Eye (tissue), 1 donor: Measurements from ENCODE around the gene TNFRSF6B.
A peak's percentile ranks its signal among the peaks of the same experiment; 100 is the strongest.

Source experiments
- DNase-seq: peaks from one replicate; pipeline ENCODE4 v3.0.0-alpha.2; 2015

TNFRSF6B gene

DNA sequence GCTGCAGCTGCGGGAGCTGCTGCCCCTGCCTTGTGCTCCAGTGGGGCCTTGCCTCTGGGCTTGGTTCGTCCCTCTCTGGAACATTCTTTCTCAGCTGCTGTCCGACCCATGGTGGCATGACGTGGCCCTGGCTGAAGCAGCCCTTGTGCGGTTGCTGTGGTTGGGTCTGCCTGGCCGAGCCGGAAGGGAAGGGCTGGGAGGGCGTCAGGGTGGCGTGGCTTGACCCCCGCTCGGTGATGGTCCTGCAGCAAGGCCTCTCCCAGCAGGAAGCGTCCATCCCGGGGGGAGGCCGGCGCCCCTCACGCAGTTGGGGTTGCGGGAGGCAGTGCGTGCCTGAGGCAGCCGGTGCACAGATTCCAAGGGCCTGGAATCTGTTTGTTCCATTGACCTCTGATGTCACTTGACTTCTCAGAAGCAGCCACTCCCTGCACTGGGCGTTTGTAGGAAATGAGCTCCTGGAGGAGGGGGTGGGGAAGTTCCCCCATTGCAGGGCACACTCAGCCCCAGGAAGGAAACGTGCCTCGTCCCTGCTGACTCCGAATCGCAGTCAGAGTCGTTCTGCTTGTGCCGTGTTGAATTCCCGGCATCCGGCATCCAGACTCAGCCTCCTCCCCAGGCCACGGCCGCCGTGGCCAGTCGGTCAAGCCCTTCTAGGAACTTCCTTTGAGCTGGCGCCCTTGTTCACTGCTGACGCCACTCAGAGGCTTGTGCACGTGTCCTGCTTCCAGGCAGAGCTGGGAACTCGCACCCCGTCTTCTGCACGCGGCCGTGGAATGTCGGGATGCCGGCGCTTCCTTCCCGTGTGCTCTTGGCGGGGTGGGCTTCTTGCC is 9.7 kb upstream of the TNFRSF6B start:
- peak; percentile 77 for DNase-seq

GRCh38 chr20:63687419-63688178 is 8.9 kb upstream of the TNFRSF6B start:
- DNase-seq, result no peak

- DNase-seq, result no peak
These were observed 8.0 kb upstream of the TNFRSF6B start for GRCh38 chr20:63688228-63689045.

DNA sequence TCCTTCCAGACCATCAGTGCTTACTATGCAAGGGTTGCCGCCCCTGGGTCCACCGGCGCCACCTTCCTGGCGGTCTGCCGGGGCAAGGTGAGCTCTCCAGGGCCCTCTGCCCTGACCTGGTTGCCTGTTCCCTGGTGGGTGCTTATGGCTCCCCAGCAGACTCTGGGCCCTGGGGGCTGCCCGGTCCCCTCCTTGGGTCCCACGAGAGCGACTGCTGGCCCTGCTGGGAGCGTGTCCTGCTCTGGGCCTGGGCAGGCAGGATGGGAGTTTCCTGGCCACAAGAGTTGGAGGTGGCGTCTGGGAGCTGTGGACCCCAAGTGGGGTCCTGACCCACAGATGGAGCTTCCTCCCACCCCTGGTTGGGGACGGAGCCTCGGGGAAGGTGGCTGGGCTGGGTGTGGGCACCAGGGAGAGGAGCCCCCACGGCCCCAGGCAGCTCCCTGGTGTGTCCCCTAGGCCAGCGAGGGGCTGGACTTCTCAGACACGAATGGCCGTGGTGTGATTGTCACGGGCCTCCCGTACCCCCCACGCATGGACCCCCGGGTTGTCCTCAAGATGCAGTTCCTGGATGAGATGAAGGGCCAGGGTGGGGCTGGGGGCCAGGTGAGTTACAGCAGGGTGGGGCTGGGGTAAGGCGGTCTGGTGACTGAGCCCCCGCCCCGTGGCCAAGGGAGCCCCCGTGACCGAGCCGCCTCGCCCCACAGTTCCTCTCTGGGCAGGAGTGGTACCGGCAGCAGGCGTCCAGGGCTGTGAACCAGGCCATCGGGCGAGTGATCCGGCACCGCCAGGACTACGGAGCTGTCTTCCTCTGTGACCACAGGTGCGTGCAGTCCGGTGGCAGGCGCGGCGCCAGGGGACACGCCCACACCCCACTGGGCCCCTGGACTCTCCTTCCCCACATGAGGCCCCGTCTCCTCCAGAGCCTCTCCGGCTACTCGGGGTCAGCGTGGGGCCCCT is 7.1 kb upstream of the TNFRSF6B start:
- DNase-seq, result no peak

- no peak for DNase-seq
These were observed 6.2 kb upstream of the TNFRSF6B start for GRCh38 chr20:63690003-63690897.

- DNase-seq, result no peak
These were observed 5.3 kb upstream of the TNFRSF6B start for GRCh38 chr20:63690898-63691710.

DNA sequence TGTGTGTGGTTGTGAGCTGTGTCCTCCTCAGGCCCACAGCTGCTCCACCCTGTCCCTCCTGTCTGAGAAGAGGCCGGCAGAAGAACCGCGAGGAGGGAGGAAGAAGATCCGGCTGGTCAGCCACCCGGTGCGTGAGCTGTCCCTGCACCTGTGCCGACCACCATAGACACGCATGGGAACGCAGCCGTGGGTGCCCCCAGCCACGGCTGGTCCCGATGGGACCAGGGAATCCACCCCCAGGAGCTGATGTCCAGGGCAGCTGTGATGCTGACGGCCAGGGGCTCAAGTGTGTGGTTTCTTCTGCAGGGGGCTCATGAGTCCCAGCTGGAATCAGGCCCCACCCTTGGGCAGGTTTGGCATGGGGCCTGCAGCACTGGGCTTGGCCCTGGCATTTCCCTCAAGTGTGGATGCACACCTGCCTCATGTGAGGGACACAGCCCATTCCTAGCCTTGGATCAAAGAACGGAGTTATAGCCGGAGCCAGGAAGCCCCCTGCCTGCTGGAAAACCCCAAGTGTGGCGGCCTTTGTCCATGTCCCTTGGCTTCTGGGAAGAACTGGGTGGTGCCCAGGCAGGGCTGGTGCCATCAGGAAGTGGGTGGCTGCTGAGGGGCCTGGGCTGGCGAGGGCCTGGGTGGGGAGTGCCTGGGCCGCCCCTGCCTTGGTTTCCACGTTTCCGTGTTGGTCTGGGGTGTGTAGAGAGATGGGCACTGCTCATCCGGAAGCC is 4.6 kb upstream of the TNFRSF6B start:
- DNase-seq, result no peak

DNA sequence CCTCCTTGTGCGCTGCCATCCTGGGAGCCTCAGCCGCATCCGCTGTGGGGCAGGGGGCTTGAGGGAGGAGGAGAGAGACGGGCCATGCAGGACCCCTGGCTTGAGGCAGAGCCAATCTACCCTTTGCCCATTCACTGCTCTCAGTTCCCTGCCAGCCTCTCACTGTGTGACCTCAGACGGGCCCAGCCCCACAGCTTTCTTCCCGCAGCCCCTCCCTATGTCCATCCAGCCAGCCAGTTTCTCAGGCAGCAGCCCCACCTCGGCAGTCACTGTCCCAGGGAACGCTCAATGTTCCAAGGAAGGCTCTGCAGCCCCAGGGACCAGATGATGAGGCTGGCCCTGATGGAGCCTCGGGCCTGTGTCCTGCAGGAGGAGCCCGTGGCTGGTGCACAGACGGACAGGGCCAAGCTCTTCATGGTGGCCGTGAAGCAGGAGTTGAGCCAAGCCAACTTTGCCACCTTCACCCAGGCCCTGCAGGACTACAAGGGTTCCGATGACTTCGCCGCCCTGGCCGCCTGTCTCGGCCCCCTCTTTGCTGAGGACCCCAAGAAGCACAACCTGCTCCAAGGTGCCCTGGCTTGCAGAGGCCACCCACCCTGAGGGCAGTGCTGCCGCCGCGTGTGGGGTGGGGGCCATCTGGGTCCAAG is 3.9 kb upstream of the TNFRSF6B start:
- no peak for DNase-seq

DNA sequence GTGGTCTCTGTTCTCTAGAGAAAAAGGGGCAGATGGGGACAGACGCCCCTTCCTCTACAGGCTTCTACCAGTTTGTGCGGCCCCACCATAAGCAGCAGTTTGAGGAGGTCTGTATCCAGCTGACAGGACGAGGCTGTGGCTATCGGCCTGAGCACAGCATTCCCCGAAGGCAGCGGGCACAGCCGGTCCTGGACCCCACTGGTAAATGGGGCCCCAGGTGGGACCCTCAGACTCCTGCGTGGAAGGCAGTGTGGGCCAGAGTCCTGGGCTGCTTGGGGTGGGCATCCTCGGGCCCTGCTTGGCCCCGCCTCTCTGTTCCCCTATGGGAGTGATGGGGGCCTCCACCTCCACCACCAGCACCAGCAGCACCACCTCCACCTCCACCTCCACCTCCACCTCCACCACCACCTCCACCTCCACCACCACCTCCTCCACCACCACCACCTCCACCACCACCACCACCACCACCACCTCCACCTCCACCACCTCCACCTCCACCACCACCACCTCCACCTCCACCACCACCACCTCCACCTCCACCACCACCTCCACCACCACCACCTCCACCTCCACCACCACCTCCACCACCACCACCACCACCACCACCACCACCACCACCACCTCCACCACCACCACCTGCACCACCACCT is 3.2 kb upstream of the TNFRSF6B start:
- no peak for DNase-seq

DNA sequence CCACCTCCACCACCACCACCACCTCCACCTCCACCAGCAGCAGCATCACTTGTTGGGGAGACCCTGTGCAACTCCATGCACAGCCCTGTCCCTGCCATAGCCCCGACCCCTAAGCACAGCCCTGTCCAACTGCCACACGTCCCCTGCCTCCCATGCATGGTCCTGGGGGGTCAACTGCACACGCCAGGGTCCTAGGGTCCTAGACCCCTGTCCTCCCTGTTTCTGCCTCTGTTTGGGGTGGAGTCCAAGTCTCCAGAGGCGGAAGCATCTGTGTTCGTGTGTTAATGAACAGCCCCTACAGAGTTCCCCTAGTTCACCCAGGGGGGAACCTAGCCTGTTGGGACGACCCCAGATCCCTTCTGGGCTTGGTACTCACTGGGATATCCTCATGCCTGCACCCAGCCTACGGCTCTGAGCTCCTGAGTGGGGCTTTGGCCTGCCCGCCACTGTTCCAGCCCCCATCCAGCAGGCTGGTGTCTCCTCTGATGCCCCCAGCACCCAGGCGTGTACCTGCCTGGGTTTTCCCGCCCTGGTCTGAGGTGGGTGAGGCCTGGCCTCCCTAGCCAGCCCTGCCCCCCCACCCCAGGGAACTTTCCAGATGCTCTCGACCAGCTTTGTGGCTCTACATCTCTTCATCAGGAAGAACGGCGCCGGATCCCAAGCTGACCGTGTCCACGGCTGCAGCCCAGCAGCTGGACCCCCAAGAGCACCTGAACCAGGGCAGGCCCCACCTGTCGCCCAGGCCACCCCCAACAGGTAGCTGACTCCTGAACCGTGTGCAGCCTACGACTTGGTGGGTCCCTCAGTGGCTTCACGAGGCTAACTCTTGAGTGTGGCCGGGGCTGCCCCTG is 2.5 kb upstream of the TNFRSF6B start:
- DNase-seq, result peak; percentile 40

GRCh38 chr20:63694584-63695423 is 1.6 kb upstream of the TNFRSF6B start:
- DNase-seq, result no peak

- DNase-seq, result no peak
These were observed 787 bp upstream of the TNFRSF6B start for GRCh38 chr20:63695424-63696305.

DNA sequence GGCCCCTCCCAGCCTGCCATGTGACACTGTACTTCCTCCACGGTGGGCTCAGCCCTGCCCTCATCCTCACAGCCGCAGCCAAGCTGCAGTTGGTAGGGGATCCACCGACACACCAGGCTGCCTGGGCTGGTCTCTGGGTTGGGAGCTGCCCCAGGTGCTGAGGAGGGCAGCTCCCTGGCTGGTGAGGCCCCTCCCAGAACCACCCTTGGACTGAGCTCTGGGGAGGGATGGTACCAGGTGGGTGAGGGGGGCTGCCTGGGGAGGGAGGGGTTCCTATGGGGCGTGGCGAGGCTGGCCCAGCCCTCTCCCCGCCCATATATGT is 185 bp upstream of the TNFRSF6B start:
- DNase-seq, result peak; percentile 53

- DNase-seq, result no peak
These were observed 960 bp downstream of the TNFRSF6B start for GRCh38 chr20:63697357-63697867.

GRCh38 chr20:63697868-63698545 is 1.6 kb downstream of the TNFRSF6B start:
- no peak for DNase-seq
